ENCODE results near the gene CLIP1.

DNA sequence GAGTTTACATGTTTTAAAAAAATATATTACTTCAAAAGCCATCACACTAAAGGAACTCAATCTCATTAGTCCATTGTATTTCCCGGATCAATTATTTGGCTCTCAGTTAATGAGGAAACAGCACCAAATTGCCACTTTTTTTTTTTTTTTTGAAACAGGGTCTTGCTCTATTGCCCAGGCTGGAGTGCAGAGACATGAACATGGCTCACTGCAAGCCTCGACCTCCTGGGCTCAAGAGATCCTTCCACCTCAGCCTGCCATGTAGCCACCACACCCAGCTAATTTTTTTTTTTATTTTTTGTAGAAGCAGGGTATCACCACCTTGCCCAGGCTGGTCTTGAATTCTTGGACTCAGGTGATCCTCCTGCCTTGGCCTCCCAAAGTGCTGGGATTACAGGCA lies 77.4 kb downstream of the CLIP1 start:
- TF ChIP-seq, protein P1, sequence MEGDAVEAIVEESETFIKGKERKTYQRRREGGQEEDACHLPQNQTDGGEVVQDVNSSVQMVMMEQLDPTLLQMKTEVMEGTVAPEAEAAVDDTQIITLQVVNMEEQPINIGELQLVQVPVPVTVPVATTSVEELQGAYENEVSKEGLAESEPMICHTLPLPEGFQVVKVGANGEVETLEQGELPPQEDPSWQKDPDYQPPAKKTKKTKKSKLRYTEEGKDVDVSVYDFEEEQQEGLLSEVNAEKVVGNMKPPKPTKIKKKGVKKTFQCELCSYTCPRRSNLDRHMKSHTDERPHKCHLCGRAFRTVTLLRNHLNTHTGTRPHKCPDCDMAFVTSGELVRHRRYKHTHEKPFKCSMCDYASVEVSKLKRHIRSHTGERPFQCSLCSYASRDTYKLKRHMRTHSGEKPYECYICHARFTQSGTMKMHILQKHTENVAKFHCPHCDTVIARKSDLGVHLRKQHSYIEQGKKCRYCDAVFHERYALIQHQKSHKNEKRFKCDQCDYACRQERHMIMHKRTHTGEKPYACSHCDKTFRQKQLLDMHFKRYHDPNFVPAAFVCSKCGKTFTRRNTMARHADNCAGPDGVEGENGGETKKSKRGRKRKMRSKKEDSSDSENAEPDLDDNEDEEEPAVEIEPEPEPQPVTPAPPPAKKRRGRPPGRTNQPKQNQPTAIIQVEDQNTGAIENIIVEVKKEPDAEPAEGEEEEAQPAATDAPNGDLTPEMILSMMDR (IDR thresholded peaks at IDR 0.05; ENCODE audit: low read depth, low read length, poor library complexity, severe bottlenecking): no peak
- no peak for TF ChIP-seq EZH2phosphoT487 (IDR thresholded peaks at IDR 0.05; ENCODE audit: borderline replicate concordance, low read length)
